IPS DF 4.7 (cell line): ENCODE results near the gene ACP7.
"Not testable (repeated sequence)": the region's sequence is repeated elsewhere in the genome, so short reads cannot be mapped to it uniquely, and the experiment has no call there.

ENCODE experiments used
- DNase-seq: peaks from one replicate; pipeline ENCODE4 v3.0.0-alpha.2; 2013; ENCODE audit warnings: low spot score; ENCODE audit errors: extremely low read depth

The ACP7 gene

GRCh38 chr19:39130337-39131254 lies 46.4 kb downstream of the ACP7 start:
- DNase-seq, result no peak

GRCh38 chr19:39131255-39131755 lies 47.1 kb downstream of the ACP7 start:
- no peak for DNase-seq

- no peak for DNase-seq
Observed at GRCh38 chr19:39132344-39132969, 48.3 kb downstream of the ACP7 start.

GRCh38 chr19:39133431-39134270 lies 49.5 kb downstream of the ACP7 start:
- DNase-seq, result no peak

- no peak for DNase-seq
Observed at GRCh38 chr19:39135701-39136100, 51.5 kb downstream of the ACP7 start.

GRCh38 chr19:39136225-39136940 lies 52.2 kb downstream of the ACP7 start:
- DNase-seq, result no peak

- DNase-seq, result no peak
Observed at GRCh38 chr19:39137131-39137530, 53.0 kb downstream of the ACP7 start.

GRCh38 chr19:39138221-39139211 lies 54.3 kb downstream of the ACP7 start:
- DNase-seq, result no peak

- no peak for DNase-seq
Observed at GRCh38 chr19:39139305-39139874, 55.2 kb downstream of the ACP7 start.

GRCh38 chr19:39139971-39140453 lies 55.8 kb downstream of the ACP7 start:
- no peak for DNase-seq

- DNase-seq, result no peak
Observed at GRCh38 chr19:39140594-39140993, 56.4 kb downstream of the ACP7 start.

GRCh38 chr19:39141929-39142328 lies 57.8 kb downstream of the ACP7 start:
- DNase-seq, result no peak

- no peak for DNase-seq
Observed at GRCh38 chr19:39142630-39143029, 58.5 kb downstream of the ACP7 start.

- DNase-seq, result not testable (repeated sequence)
Observed at GRCh38 chr19:39143757-39144289, 59.7 kb downstream of the ACP7 start.

GRCh38 chr19:39144290-39145071 lies 60.3 kb downstream of the ACP7 start:
- DNase-seq, result no peak

GRCh38 chr19:39145180-39145953 lies 61.2 kb downstream of the ACP7 start:
- DNase-seq, result no peak

- no peak for DNase-seq
Observed at GRCh38 chr19:39146091-39146490, 61.9 kb downstream of the ACP7 start.
